HG03575 (cell line): ENCODE results near the gene BICD1.
"Not testable (repeated sequence)": the region's sequence is repeated elsewhere in the genome, so short reads cannot be mapped to it uniquely, and the experiment has no call there.

Experiments used
- ATAC-seq: cut with Tn5 transposase; IDR thresholded peaks from one replicate; pipeline ENCODE4 v1.9.1; 2021; ENCODE audit not compliant: unreplicated experiment, insufficient number of reproducible peaks, low FRiP score; ENCODE audit errors: extremely low read depth

Gene BICD1

GRCh38 chr12:32257695-32258496, 151.2 kb downstream of the BICD1 start:
- ATAC-seq: no peak

GRCh38 chr12:32260696-32261095, 154.0 kb downstream of the BICD1 start:
- ATAC-seq: no peak

DNA sequence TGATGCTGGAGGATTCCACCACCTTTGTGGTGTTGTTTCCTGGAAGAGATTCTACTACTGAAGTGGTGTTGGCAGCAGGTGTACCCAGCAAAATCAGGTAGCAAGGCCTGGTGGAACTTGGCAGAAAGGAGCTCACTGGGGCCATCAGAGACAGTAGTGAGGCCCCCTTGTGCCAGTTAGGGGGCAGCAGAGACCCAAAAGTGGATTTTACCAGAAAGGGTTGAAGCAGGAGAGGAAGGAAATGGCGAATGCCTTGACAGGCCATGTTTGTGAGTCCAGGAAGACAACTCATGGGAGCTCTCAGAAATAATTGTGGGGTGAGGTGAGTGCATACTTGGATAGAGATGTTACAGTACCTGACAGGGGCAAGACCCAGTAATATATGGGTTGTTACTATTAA, 155.0 kb downstream of the BICD1 start:
- ATAC-seq: no peak

GRCh38 chr12:32264961-32265360, 158.3 kb downstream of the BICD1 start:
- ATAC-seq: peak; percentile 59

DNA sequence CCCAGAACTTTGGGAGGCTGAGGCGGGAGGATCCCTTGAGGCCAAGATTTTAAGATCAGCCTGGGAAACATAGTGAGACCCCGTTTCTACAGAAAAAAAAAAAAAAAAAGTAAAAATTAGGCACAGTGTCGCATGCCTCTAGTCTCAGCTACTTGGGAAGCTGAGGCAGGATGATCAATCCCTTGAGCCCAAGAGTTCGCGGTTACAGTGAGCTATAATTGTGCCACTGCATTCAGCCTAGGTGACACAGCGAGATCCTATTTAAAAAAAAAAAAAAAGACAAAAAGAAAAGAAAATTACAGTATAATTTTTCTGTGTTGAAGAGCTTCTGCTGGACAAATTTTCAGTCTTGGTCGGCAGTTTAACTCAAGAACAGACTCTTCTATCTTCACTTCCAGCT, 158.8 kb downstream of the BICD1 start:
- ATAC-seq: no peak

DNA sequence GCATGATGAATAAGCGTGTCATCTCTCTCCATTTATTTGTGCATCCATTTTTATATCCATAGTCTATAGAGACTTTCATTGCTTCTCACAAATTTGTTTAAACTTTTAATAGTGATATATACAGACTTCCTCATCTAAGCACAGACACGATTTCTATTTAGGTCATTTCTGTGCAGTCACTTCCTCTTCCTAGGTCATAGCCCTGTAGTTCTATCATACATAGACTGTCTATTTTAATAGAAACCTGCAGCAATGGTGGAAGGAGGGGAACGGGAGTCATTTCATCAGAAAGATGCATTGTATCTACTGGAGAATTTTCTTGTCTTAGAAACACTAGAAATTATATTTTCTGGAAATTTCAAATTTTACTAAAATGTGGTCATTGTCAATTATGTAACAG, 159.3 kb downstream of the BICD1 start:
- ATAC-seq: no peak

DNA sequence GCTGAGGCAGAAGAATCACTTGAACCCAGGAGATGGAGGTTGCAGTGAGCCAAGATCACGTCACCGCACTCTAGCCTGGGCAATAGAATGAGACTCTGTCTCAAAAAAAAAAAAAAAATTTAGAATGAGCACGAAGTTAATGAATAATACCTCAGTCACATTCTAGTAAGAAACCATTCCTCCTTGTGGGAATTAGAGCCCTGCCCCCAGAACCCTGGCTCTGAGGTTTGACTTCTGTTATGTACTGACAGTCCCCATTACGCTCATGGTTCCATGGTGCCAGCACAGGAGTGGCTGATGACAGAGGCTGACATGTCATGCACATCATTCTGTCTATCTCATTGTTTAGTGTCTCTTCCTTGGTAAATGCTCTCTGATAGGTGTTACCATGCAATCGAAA, 160.1 kb downstream of the BICD1 start:
- no peak for ATAC-seq

DNA sequence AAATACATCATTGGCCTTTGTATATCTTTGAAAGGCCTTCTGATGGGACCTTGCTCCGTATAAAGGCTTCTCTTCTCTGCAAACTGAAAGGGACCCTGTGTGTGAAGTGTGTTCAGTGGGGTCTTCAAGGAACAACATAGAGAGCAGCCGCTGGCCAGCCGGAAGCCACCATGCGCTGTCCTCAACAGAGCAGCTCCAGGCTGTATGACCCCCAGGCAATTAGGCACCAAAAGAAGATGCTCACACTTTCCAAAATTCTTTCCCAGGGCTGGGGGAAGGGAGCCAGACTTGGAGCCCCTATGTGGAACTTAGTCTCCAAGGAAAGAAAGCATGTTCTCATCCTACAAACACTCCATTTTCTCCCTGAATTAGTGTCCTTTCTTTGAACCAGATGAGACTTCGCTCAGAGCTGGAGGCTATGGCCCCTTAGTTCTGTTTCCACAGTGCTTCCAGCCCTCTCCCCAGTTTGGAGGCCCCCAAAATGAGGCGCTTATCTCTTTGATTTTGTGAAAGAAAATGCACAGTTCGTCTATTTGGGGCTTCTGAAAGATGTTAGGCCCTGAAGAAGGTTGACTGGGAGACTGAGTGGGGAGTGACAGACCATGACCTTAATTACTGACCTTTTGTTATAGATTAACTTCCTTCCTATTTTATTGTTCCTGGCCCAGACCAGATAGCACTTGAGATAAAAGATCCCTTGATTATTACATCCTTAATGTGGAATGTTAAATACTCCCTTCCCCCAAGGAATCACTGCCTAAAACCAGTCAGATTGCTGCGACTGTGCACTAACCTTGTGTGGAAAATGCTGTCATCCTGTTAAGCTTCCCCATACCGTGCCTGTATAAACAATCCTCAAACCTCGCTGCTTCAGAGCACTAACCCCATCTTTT, 164.4 kb downstream of the BICD1 start:
- no peak for ATAC-seq

DNA sequence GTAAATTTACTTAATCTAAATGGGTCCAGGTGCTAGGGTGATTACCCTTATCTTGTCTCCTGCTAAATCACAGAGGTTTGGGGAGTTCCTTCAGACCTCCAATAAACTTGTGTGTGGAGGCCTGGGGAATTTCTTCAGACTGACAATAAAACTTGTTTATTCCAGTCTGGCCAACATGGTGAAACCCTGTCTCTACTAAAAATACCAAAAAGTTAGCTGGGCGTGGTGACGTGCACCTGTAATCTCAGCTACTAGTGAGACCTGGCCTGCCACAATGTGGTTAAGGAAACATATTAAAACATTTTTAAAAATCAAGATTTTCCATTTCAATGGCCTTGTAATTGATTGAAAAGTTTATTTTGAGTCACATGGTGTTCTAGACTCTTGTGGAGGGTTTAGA, 165.8 kb downstream of the BICD1 start:
- no peak for ATAC-seq

- ATAC-seq: no peak
These were observed 166.4 kb downstream of the BICD1 start for GRCh38 chr12:32273063-32273522.

GRCh38 chr12:32273712-32274111, 167.1 kb downstream of the BICD1 start:
- ATAC-seq: peak; percentile 61

- no peak for ATAC-seq
These were observed 168.0 kb downstream of the BICD1 start for GRCh38 chr12:32274665-32275064.

GRCh38 chr12:32275520-32275919, 168.9 kb downstream of the BICD1 start:
- ATAC-seq: not testable (repeated sequence)

GRCh38 chr12:32277774-32278173, 171.1 kb downstream of the BICD1 start:
- ATAC-seq: no peak

GRCh38 chr12:32281098-32281497, 174.5 kb downstream of the BICD1 start:
- ATAC-seq: no peak

- no peak for ATAC-seq
These were observed 177.9 kb downstream of the BICD1 start for GRCh38 chr12:32284561-32284960.

- no peak for ATAC-seq
These were observed 178.4 kb downstream of the BICD1 start for GRCh38 chr12:32285021-32285420.

DNA sequence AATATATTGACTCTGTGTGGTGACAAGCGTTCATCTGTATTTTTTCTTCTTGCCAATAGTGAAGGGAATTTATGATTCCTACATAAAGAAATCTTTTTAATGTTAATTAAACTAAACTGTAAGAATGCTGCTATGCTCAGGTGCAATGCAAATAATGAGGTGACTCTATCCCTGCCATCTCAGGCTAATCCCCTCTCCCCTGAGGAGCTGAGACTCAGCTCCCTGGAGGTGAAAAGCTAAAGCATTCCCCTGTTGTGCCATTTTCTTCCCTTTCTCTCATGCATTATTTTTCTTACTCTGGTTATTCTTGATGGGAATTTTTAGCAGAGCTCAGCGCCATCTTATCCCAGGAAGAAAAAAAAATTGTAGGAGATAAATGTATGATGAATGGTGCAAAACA, 178.8 kb downstream of the BICD1 start:
- no peak for ATAC-seq

DNA sequence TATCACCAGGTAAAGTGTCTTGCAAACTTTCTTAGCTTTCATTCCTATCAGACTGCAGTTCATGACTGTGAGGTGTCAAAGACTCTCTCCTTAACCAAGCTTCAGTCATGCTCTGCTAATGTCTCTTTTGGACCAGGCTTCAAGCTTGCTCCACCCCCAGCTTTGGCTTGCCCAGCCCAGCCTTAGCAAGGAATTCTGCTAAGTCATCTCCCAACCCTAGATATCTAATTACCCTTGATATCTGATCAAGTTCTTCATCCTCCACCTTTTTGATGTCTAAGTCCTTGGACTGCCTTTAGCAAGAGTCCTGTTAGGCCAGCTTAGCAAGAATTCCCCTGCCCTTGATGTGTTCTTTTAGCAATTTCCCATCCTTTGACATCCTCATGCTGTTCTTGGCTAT, 183.8 kb downstream of the BICD1 start:
- ATAC-seq: no peak

GRCh38 chr12:32292151-32292550, 185.5 kb downstream of the BICD1 start:
- ATAC-seq: no peak
